H1 (cell line): ENCODE results near the gene ALK.

ENCODE experiments used
- BRCA1 ChIP-seq: IDR thresholded peaks from 2 replicates; pipeline ENCODE4 v1.6.1; 2012; ENCODE audit warnings: low read depth, low read length, improper control_type of control experiment
- CTCF ChIP-seq, 3 experiments: IDR thresholded peaks; 1 replicate in 2 of 3; 2 replicates in 1 of 3; pipeline versions ENCODE4 v1.5.1 to v1.6.1; 2011; ENCODE audit warnings: low read length in 3 of 3, mild to moderate bottlenecking in 3 of 3, inconsistent platforms in 2 of 3, low read depth in 1 of 3, moderate library complexity in 1 of 3; ENCODE audit not compliant: insufficient read depth in 1 of 3; ENCODE audit errors: control extremely low read depth in 1 of 3
- EZH2 ChIP-seq: fragments of 200-600 bp; sonication (generic); IDR thresholded peaks from 2 replicates; pipeline ENCODE4 v1.7.1; 2012; ENCODE audit warnings: low read depth, mild to moderate bottlenecking, moderate library complexity, low read length, inconsistent platforms; ENCODE audit not compliant: severe bottlenecking
- POLR2A ChIP-seq, 2 experiments: IDR thresholded peaks; 1 replicate in 1 of 2; 2 replicates in 1 of 2; pipeline ENCODE4 v1.6.1; 2011; ENCODE audit warnings: low read depth in 2 of 2, low read length in 2 of 2, mild to moderate bottlenecking in 2 of 2; ENCODE audit errors: control extremely low read depth in 1 of 2
- YY1 ChIP-seq: IDR thresholded peaks from 2 replicates; pipeline ENCODE4 v1.6.1; 2011; ENCODE audit warnings: low read depth, mild to moderate bottlenecking, low read length
- ZNF274 ChIP-seq: IDR thresholded peaks from 2 replicates; pipeline ENCODE4 v1.7.0; 2012; ENCODE audit warnings: low read length, borderline replicate concordance; ENCODE audit errors: extremely low read depth

- no peak for TF ChIP-seq POLR2A (IDR thresholded peaks at IDR 0.05; ENCODE audit: control extremely low read depth in 1 of 2, low read depth in 2 of 2, low read length in 2 of 2)
- TF ChIP-seq CTCF (IDR thresholded peaks at IDR 0.05; ENCODE audit: control extremely low read depth in 1 of 3, insufficient read depth in 1 of 3, low read depth in 1 of 3, low read length in 3 of 3) = no peak
- TF ChIP-seq ZNF274 = no peak
- no peak for TF ChIP-seq BRCA1
- TF ChIP-seq YY1 = no peak
- TF ChIP-seq EZH2 = no peak
These were observed 244.4 kb downstream of the ALK start for GRCh38 chr2:29676886-29677453.
